HTR-8/SVneo (cell line): ENCODE results near the gene TRAF1.

Experiments
- DNase-seq: peaks from one replicate; pipeline ENCODE4 v3.0.0; 2011; ENCODE audit warnings: low spot score, mixed read lengths; ENCODE audit not compliant: insufficient read length
- FAIRE-seq: peaks from 2 replicates; lab custom pipeline; 2011; peaks lifted over from hg19 to GRCh38; lab: Jason Lieb, UNC

TRAF1 gene

DNA sequence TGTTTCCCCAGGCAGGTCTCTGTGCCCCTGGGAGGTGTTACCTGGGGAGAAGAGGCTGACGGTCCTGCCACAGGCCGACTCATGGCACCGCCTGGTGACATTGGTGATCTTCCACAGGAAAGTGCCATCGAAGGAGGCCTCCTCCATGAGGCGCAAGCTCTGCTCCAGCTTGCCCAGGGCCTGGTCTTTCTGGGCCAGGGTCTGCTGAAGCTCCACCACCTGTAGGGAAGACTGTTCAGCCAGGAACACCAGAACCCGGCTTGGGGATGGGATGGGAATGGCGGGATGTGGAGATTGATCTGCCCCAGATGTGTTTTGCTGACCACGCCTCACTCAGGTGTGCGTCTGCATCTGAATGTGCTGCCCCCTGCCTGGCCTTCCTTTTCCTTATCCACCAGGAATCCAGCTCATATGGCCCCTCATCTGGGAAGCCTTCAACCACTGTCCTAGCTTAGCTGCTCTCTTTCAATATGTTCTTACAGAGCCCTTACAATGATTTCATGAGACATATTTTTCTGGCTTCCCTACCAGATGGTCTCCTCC, 15.2 kb downstream of the TRAF1 start:
- FAIRE-seq, result no peak
- no peak for DNase-seq

DNA sequence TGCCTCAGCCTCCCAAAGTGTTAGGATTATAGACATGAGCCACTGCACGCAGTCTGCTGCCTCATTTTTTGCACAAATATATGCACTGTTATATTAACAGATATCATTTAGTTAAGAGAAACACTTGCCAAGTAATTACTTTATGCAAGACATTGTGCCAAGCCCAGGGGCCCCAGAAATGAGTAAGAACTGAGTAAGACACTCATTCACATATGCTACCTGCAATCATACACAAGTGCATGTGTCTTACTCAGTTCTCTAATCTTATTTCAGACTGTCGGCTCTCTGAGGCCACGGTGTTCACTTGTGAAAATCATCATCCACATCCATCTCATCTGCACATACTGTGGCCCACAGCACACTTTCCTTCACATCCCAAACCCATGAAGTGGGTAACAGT, 16.0 kb downstream of the TRAF1 start:
- FAIRE-seq (no peak), DNase-seq (no peak)

DNA sequence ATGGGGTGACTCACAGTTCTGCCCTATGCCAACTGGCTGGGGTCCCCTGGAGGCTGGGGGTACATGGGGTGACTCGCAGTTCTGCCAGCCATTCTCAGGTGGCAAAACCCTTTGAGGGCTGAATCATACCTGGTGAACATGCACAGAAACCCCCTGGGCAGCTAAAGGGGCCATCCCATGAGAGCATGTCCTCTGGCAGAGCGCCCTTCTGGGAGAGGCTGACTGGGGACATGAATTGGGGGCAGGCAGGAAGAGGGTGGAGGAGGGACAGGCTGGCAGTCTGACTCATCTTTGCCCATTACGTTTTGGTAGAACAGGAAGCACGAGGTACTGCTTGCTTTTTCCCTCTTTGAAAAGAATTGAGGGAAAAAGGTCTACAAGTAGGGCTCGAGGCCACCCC, 16.7 kb downstream of the TRAF1 start:
- FAIRE-seq (no peak), DNase-seq (no peak)

DNA sequence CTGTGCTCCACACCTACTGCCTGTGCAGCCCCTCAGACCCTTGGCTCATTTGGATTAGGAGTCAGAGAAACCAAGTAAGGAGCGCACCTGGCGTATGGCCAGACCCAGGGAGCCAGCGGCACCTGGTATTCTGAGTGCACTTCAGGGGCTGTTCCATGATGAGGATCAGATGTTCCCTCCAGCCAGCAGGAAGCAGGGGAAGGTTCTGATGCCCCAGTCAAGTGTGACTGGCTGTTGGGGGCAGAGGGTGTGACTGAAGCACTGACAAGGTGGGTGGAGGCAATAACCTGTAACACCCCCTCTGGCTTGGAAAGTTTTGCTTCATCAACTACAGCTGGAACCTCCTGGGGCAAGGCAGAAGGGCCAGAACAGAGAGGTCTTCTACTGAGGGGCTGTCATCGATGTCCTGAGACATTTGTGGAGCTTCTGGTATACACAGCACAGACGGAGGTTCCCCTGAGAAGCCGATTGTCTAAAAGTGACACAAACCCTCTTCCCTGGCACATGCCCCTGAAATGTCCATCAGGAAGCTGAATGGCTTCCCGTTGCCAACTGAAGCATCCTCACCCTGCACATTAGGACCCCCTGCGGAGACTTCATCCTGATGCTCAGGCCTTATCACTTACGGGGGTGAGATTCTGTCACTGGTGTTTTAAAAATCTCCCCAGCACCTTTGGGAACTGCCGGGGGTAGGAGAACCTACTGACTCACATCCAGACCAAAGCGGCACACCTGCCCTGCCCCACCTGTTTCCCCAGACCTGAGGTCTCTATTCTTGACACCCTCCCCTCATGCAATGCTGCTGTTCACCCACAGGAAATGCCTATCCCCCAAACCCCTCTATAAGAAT, 21.1 kb downstream of the TRAF1 start:
- DNase-seq (no peak), FAIRE-seq (no peak)

DNA sequence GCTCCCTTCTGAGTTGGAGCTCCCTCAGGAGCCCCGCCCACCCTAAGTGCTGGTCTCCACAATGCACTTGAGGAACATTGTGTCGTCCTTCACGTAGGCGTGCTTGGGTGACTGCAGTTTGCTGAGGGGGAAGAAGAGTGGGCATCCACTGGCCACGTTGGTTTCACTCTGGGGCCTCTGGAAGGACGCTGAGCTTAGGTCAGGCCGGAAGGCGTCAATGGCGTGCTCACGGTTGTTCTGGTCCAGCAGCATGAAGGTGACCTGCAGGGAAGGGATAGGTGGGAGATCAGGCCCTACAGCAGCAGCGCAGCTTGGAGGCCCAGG, 21.7 kb downstream of the TRAF1 start:
- DNase-seq (no peak), FAIRE-seq (no peak)

DNA sequence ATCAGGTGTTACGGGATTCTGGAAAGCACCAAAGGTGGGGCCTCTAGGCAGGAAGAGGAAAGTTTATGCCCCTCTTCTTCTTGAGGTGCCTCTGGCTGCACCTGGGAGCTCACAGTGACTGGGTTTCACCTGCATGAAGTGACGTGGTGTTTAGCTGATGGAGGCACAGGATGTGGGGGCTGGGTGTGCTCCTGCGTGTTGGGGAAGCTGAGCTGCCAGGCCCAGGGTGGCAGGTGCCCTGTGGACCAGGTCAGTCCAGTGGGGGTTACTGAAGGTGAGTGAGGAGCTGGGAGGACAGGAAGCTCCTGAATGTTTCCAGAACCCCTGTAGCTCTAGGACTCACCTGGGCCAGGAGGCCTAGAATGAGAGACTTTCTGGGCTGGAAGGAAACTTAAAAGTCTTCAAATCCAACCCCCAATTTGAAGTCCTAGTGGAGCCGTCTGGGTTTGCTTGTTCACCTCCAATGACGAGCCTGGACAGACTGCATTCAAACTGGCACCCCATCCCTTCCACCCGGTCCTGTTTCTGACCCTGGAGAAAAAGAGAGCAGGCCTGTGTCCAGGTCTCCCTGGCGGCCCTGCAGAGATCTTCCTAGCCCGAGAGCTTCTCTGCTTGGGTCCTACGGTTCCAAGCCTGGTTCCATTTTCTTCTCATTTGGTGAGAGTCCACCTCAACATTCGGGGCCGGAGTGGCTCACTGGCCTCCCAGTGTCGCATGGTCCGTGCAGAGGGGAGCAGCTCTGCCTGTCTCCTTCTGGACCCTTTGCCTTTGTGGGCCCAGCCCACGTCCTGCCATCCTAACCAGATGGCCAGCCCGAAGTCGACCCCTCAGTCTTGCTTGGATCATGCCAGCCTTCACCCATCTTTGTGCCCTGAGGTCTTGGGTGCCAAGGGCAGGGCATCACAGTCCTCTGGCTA, 22.3 kb downstream of the TRAF1 start:
- DNase-seq (no peak), FAIRE-seq (no peak)

DNA sequence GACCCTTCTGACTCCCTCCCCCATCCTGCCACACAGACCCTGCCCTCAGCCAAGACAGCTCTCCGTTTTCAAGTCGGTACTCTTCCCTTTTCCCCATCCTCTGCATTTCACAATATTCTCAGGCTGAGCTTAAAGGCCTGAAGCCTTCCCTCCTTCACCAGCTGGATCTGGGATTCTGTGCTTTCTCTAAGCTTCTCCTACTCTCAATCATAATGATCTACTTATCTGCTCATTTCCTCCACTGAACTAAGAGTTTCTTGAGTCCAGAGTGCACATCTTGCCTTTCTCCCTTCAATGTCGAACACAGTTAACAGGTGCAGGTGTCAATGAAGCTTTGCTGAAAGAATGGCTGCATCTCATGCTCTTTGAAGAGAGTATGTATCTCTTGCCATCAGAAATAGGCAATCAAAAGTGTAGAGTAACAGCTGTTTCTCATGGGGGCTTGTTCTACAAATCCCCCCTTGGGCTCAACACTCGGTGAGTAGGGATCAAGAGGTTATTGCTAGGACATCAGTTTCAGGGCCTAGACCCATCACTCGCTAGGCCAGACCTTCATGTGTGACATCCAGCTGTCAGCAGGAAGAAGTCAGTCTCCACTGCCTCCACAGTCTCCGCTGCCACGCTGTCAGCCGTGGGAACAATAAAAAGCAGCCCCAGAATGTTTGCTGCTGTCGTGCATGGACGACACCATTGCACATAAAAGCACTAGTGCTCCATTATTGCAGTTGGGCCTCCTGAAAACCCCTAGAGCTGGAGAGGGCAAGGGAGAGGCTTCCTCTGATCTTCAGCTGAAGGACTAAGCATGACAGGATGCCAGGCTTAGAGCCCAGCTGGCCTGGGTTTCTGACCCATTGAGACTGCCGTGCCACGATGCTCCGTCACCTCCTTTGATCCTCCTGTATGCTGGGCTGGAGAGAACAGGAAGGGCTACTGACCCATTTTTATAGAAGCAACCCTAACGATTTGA, 23.7 kb downstream of the TRAF1 start:
- no peak for FAIRE-seq
- no peak for DNase-seq

DNA sequence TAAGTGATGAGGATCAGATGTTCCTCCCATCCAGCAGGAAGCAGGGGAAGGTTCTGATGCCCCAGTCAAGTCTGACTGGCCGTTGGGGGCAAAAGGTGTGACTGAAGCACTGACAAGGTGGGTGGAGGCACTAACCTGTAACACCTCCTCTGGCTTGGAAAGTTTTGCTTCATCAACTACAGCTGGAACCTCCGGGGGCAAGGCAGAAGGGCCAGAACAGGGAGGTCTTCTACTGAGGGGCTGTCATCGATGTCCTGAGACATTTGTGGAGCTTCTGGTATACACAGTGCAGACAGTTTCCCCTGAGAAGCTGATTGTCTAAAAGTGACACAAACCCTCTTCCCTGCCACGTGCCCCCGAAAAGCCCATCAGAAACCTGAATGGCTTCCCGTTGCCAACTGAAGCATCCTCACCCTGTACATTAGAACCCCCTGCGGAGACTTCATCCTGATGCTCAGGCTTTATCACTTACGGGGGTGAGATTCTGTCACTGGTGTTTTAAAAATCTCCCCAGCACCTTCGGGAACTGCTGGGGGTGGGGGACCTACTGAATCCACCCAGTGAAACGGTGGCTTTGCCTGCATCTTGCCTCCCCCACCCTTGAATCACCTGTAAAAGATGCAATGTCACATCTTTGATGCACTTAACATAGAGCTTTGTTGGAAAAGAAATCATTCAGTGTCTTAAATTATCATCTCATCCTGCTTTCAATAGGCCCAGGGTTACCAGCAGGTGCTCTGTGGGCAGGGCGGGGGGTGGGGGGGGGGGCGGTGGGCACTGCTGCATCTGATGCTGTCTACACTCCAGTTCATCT, 24.6 kb downstream of the TRAF1 start:
- DNase-seq, result no peak

DNA sequence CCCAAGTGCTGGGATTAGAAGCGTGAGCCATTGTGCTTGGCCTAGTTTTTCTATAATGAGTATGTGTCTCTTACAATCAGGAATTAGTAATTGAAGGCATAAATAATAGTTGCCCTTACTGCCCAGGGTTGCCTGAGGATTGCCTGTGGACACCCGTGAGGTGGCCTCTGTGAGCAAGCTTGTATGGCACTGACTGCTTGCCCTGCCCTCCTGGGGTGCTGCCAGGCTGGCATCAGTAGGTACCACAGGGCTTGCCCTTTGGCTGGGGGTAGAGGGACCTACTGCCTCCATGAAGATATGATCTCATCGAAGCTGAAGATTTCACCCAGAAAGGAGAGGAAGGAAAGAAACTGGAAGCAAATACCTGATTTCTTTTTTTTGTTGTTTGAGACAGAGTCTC, 25.8 kb downstream of the TRAF1 start:
- no peak for FAIRE-seq
- DNase-seq, result no peak

More for the DNA sequence above, 24.6 kb downstream of the TRAF1 start:
- FAIRE-seq, result no peak

DNA sequence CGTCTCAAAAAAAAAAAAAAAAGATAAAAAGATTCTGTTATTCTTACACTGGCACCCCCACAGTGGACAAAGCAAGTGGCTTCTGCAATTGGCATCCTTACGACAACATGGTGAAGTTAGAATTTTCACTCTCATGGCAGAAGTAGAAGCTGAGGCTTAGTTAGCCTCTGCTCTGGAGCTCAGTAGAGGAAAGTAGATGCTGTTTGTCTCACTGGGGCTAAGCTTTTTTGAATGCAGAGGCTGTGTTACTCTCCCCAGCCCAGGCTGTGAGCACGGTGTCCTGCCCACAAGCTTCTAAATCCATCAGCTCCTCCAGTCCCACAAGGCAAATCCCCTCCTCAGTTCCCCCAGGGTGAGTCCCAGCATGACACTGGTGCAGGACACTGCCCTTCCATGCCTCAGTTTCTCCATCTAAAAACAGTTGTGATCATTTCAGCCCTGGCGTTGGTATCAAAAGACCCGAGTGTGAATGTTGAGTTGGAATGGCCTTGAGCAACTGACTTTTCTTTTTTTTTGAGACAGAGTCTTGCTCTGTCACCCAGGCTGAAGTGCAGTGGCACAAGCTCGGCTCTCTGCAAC, 27.0 kb downstream of the TRAF1 start:
- DNase-seq, result no peak
- no peak for FAIRE-seq

DNA sequence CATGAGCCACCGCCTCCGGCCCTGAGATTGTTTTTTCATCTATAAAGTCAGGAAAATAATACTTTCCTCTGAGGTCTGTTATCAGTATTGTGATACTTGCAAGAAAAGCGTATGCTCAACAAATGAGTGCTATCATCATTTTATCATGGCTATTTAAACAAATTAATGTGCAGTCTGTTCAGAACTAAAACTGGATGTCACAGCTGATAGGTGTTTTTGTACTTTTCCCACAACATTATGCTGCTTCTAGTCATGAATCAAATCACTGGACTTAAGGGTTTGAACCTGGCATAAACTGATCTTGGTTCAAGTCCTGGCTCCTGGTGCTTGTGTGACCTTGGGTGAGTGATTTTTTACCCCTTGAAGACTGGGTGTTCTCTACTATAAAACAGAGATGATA, 28.2 kb downstream of the TRAF1 start:
- no peak for DNase-seq
- no peak for FAIRE-seq

DNA sequence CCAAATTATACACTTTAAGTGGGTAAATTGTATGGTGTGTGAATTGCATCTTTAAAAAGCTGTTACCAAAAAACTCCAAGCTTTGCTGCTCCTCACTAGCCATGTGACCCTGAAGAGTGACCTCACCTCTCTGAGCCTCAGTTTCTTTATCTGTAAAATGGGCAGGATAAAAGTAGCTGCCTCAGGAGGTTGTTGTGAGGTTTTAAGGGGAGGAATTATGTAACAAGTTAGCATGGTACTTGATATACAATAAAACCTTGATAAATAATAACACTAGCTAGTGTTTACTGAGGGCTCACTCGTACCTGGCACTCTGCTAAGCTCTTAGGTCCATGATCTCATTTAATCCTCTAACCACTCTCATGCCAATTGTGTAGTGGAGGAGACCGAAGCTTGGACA, 30.6 kb downstream of the TRAF1 start:
- DNase-seq (no peak), FAIRE-seq (no peak)

DNA sequence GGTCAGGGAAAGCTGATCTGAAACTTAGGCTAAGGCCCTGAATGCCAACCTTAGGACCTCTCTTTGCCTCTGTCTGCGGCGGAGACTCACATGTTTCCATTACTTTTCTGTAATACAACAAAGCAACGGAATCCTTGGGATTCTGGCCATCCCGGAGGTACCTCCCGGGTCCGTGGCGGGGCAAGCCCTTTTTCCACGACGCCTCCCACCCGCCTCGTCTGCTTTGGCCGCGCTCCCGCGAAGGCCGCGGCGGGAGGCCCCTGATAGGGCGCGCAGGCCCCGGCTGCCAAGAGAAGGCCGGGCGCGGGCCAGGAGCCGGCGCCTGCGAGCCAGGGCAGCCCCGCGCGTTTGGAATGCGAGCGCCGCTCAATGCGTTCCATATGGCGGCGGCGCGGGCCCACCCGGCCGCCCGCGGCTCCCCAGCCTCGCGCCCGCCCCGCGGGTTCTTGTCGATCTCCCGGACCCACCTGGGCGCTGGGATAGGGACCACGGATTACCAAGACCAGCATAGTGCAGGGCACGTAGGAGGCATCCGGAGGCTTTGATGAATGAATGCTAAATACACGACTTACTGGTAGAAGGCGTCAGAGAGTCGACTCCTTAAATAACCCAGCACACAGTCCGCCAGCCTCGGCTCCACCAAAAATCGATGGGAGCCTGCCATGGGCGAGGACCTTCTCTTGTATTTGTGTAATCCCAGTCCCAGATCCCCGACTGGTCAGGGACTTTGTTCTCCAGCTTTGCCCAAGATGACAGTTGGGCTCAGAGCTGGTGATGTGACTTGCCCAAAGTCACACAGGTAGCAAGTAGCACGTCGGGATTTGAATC, 32.1 kb downstream of the TRAF1 start:
- no peak for FAIRE-seq
- DNase-seq, result no peak

DNA sequence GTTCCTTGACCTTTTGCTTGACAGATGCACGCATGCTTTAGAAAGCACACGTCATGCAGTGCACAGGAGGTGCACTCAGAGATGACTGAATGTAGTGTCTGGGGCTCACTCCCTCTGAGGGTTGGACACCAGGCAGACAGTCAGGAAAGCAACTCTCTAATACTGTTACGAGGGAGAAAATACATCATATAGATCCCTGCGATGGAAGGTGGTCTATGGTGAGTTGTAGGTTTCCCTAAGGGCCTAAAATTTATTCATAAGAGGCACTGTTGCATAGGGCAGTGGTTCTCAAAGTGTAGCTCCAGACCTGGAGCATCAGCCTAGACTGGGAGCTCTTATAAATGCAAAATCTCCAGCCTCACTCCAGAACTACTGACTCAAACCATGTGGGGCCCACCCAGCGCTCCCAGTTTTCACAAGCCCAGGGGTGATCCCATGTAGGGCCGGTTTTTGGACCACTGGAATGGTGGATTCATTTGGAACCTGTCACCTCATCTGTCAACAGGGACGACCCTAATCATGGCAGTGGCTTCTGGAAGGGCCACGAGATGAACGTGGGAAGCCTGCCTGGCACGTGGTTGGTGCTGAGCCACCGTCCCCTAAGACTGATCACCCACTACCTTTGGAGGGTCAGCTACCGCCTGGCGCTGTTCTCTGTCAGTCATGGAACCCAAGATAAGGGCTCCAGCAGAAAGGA, 32.8 kb downstream of the TRAF1 start:
- no peak for FAIRE-seq
- DNase-seq, result no peak

DNA sequence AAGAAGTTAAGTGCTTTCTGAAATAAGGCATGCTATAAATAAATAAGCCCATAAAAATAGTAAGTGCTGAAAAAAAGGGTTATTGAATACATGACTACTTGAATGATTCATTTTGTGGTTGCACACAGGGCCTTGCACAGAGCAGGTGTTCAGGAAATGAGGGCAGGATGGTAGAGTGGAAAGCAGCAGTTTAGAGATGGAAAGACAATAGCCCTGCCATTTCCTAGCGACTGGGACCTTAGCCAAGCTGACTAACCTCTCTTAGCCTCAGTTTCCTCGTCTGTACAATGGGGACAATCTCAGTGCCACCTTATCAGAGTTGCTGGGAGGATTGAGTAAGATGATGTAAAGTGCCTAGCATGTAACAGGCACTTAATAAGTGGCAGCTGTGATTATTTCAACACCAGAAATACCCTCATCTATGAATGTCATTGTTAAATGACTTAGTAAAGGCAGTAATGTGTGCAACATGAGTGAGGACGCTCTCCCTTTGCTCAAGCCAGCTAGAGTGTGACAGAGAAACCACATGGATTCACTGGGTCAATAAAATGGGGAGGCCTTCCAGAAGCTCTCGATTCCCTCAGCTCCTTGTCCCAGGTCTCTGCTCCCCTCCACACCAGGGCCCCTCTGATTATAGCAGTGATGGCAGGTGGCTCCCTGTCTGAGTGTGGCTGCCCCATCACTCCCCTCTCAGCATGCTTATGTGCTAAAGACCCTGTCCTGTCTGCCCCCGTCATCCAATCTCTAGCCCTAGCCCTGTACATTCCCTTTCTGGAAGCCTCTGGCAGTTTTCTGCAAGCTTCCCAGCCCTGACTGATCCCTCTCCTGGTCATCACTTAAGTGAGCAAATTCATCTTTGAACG, 33.6 kb downstream of the TRAF1 start:
- DNase-seq (peak; percentile 40), FAIRE-seq (no peak)

DNA sequence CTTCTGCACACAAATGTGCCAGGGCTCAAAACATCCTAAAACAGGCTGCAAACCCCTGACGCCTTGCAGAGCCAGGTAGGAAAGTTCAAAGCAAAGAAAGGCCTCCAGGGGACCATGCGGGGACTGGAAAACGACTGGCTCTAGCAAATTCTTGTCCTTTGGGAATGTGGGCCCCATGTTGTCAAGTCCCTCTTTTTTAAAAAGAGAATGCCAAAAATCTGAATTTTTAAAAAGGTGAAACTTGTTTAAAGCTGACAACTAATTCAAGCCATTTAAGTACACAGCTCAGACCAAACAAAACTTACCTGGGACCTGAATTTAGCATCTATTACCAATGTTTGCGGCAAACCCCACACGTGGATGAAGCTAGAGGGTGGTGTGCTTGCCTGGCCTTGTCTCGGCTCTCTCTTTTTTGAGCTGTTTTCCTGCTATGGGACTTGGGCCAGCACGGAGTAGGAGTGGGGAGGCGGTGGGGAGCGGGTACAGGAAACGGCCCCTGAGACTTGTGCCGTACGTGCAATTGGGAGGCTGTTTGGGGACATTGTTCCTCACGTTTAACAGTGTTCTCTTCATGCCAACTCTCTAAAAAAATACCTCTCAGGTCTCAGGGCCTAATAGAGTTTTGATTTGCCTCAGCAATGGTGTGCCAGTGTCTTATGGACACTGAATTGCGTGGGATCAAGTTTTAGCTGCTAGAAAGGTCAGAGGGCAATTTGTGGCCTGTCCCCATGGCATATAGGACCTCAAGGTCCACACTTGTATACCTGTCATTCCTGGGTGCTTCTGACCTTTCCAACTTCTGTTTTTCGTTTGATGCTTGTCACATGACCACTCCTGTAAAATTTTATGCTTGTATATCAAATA, 34.5 kb downstream of the TRAF1 start:
- DNase-seq (no peak), FAIRE-seq (no peak)
